Ascending aorta (tissue), 2 donors: ENCODE measurements around the gene FBLIM1. TPM values are rescaled to one million over a fixed set of nuclear protein-coding genes. Genes with fewer than 3 reads are reported as not detected.
A peak's percentile ranks its signal among the peaks of the same experiment; 100 is the strongest.

ENCODE experiments used
- DNase-seq, 2 donors: peaks; one replicate each; pipeline ENCODE4 v3.0.0-alpha.2; 2019; ENCODE audit warnings: low spot score in 2 of 2
- H3K27ac ChIP-seq, 2 donors: fragments of 200-600 bp; sonication (generic); one replicate each; pipeline ENCODE4 v1.5.1; 2016 to 2017; ENCODE audit warnings: mild to moderate bottlenecking in 1 of 2
- H3K27me3 ChIP-seq: fragments of 200-600 bp; sonication (generic); one replicate; pipeline ENCODE4 v1.5.1; 2017
- H3K36me3 ChIP-seq, 2 donors: fragments of 200-600 bp; sonication (generic); one replicate each; pipeline ENCODE4 v1.5.1; 2016
- H3K4me1 ChIP-seq, 2 donors: fragments of 200-600 bp; sonication (generic); one replicate each; pipeline ENCODE4 v1.5.1; 2016 to 2017; ENCODE audit warnings: mild to moderate bottlenecking in 1 of 2
- H3K4me3 ChIP-seq, 2 donors: fragments of 200-600 bp; sonication (generic); one replicate each; pipeline ENCODE4 v1.5.1; 2016 to 2017; ENCODE audit warnings: mild to moderate bottlenecking in 1 of 2
- H3K9me3 ChIP-seq, 2 donors: fragments of 200-600 bp; sonication (generic); one replicate each; pipeline ENCODE4 v1.5.1; 2016
- intact Hi-C: fragments of 100-400 bp; cut with DNase I; formaldehyde crosslinking; loops from one replicate; pipeline ENCODE4 v1.15.1; 2023
- total RNA-seq: library from RNA; depleted of rRNA; stranded (reverse); fragments of >200 nt; gene quantifications from one replicate; pipeline ENCODE4 v1.1.0, GENCODE V29; 2016
- TF ChIP-seq, protein P1 (sequence below), 3 experiments: fragments of 200-600 bp in 2 of 3; fragments of 450-650 bp in 1 of 3; sonication (generic) in 2 of 3; IDR thresholded peaks; one replicate each; pipeline ENCODE4 v1.5.1; 2016 to 2019; ENCODE audit warnings: antibody characterized with exemption in 3 of 3, mild to moderate bottlenecking in 1 of 3, moderate library complexity in 1 of 3

FBLIM1 gene
- total RNA-seq, 1 donor from 2014 or later = 641 TPM

DNA sequence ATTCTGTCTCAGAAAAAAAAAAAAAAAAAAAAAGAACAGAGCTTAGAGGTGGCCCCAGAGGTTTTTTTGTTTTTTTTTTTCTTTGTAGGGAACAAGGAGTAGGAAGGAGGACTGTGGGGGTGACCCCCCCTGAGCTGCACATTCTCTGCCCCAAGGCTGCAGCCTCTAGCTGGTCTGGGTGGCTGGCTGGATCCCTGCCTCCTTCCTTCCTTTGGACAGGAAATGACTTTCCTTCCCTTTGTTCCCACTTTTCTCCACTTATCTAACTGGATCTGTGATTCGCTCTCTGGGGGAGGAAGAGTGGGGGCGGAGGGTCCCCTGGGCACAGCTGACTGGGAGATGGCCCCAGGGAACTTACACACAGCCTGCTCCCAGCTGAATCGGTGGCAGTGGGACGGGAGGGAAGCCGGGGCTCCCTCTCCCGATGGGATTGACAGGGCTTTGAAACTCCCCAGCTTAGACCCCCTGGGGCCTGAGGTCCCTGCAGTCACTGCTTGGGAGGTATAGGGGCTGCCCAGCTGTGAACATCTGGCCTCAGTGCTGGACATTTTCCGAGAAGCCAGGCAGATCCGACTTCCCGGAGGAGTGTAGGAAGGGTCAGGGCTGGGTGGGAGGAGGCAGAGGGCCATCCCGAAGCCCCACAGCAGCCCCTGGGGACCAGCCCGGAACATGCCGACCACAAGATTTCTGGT, 2.1 kb downstream of the FBLIM1 start:
- Histone ChIP-seq H3K4me1 (peaks cover 17 to 49% of the 10 kb centered on the region in 2 donors), H3K27ac (peak overlapping the region; percentile 93 to 96), H3K4me3 (peak overlapping the region; percentile 86 to 89), H3K27me3 (no peaks in the 10 kb centered on the region), H3K36me3 (peaks cover 14 to 30% of the 10 kb centered on the region in 2 donors), H3K9me3 (no peaks in the 10 kb centered on the region)
- DNase-seq = peak in 1 of 2 donors; percentile 83
- intact Hi-C loops = loop anchor here (1.0 kb wide), 1 partner anchor 11 kb away; no protein-coding TSS in a partner anchor
- TF ChIP-seq, protein P1, sequence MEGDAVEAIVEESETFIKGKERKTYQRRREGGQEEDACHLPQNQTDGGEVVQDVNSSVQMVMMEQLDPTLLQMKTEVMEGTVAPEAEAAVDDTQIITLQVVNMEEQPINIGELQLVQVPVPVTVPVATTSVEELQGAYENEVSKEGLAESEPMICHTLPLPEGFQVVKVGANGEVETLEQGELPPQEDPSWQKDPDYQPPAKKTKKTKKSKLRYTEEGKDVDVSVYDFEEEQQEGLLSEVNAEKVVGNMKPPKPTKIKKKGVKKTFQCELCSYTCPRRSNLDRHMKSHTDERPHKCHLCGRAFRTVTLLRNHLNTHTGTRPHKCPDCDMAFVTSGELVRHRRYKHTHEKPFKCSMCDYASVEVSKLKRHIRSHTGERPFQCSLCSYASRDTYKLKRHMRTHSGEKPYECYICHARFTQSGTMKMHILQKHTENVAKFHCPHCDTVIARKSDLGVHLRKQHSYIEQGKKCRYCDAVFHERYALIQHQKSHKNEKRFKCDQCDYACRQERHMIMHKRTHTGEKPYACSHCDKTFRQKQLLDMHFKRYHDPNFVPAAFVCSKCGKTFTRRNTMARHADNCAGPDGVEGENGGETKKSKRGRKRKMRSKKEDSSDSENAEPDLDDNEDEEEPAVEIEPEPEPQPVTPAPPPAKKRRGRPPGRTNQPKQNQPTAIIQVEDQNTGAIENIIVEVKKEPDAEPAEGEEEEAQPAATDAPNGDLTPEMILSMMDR (IDR thresholded peaks at IDR 0.05) = no peak

GRCh38 chr1:15761366-15762128, 3.0 kb downstream of the FBLIM1 start:
- peak overlapping the region; percentile 93 to 96 for H3K27ac ChIP-seq
- H3K27me3 ChIP-seq = no peaks in the 10 kb centered on the region
- no peaks in the 10 kb centered on the region for H3K9me3 ChIP-seq
- H3K36me3 ChIP-seq = peaks cover 23 to 39% of the 10 kb centered on the region in 2 donors
- intact Hi-C loops = no loop called here
- DNase-seq = no peak
- TF ChIP-seq, protein P1 (IDR thresholded peaks at IDR 0.05) = no peak
- peaks cover 17 to 48% of the 10 kb centered on the region in 2 donors for H3K4me1 ChIP-seq
- H3K4me3 ChIP-seq = peak overlapping the region; percentile 86 to 89

DNA sequence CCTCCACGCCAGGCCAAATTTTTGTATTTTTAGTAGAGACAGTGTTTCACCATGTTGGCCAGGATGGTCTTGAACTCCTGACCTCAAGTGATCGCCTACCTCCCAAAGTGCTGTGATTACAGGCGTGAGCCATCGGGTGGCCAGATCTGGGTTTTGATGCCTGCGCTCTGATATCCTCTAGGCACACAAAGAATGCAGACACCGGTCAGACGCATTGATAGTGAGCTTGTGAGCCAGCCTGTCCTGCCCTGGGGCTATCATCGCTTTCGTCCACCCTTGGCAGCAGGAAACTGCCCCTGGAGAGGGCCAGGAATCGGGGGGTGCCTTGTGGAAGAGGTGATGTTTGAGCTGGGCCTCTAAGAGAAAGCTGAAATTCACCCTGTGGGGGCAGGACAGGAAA, 4.0 kb downstream of the FBLIM1 start:
- TF ChIP-seq, protein P1 (IDR thresholded peaks at IDR 0.05) = no peak
- no peak for DNase-seq
- intact Hi-C loops = no loop called here
- H3K4me1 ChIP-seq = peaks cover 12 to 40% of the 10 kb centered on the region in 2 donors
- peak overlapping the region; percentile 93 to 96 for H3K27ac ChIP-seq
- H3K9me3 ChIP-seq = no peaks in the 10 kb centered on the region
- peak overlapping the region; percentile 6 to 89 for H3K4me3 ChIP-seq
- H3K27me3 ChIP-seq = no peaks in the 10 kb centered on the region
- H3K36me3 ChIP-seq = peaks cover 33 to 49% of the 10 kb centered on the region in 2 donors

DNA sequence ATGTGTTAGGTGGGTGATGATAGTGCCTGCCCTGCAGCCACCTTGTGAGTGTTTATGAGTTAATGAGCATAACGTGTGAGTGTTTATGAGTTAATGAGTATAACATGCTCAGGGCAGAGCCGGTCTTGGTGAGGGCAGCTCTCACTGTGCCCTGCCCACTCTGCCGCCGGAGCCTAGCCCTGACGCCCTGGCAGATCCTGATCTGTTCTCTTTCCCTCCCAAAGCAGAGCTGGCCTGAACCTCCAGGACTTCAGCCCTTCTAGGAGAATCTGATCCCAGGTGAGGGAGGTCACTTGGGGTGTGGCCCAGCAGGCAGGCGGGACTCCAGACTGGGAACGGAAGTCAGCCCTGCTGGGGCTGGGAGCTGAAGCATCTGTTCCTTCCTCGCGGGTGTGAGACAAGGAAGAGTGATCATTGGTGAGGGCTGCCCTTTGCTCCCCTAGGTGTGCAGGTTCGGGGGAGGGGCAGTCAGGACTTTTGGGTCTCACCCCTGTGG, 5.7 kb downstream of the FBLIM1 start:
- TF ChIP-seq, protein P1 (IDR thresholded peaks at IDR 0.05) = no peak
- H3K4me3 ChIP-seq = peak overlapping the region in 1 of 2 donors; percentile 89
- no peaks in the 10 kb centered on the region for H3K27me3 ChIP-seq
- H3K27ac ChIP-seq = peak overlapping the region; percentile 93 to 96
- no peaks in the 10 kb centered on the region for H3K9me3 ChIP-seq
- intact Hi-C loops = loop anchor here (2.0 kb wide), 1 partner anchor 14 kb away; no protein-coding TSS in a partner anchor
- peaks cover 12 to 40% of the 10 kb centered on the region in 2 donors for H3K4me1 ChIP-seq
- peaks cover 51 to 59% of the 10 kb centered on the region in 2 donors for H3K36me3 ChIP-seq
- no peak for DNase-seq

DNA sequence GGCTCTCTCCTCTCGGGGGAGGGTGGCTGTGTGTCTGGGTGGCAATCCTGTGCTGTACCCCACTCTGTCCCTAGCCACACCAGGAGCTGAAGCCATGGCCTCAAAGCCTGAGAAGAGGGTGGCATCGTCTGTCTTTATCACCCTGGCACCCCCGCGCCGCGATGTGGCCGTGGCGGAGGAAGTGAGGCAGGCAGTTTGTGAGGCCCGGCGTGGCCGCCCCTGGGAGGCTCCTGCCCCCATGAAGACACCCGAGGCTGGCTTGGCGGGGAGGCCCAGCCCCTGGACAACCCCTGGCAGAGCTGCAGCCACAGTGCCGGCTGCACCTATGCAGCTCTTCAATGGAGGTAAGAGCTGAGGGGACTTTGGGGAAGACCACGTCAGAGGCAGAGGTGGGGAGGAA, 6.3 kb downstream of the FBLIM1 start:
- DNase-seq = no peak
- peaks cover 12 to 40% of the 10 kb centered on the region in 2 donors for H3K4me1 ChIP-seq
- no peaks in the 10 kb centered on the region for H3K27me3 ChIP-seq
- TF ChIP-seq, protein P1 (IDR thresholded peaks at IDR 0.05) = no peak
- peak overlapping the region; percentile 93 to 96 for H3K27ac ChIP-seq
- intact Hi-C loops = loop anchor here (2.0 kb wide), 1 partner anchor 14 kb away; no protein-coding TSS in a partner anchor
- no peaks in the 10 kb centered on the region for H3K9me3 ChIP-seq
- H3K4me3 ChIP-seq = peak overlapping the region in 1 of 2 donors; percentile 89
- peaks cover 57 to 65% of the 10 kb centered on the region in 2 donors for H3K36me3 ChIP-seq
